GM18499 (cell line): ENCODE data around the gene SEC14L1.

Experiments
- ATAC-seq: cut with Tn5 transposase; IDR thresholded peaks from one replicate; pipeline ENCODE4 v1.9.1; 2021; ENCODE audit warnings: moderate number of reproducible peaks; ENCODE audit not compliant: insufficient read depth, unreplicated experiment

Gene SEC14L1

DNA sequence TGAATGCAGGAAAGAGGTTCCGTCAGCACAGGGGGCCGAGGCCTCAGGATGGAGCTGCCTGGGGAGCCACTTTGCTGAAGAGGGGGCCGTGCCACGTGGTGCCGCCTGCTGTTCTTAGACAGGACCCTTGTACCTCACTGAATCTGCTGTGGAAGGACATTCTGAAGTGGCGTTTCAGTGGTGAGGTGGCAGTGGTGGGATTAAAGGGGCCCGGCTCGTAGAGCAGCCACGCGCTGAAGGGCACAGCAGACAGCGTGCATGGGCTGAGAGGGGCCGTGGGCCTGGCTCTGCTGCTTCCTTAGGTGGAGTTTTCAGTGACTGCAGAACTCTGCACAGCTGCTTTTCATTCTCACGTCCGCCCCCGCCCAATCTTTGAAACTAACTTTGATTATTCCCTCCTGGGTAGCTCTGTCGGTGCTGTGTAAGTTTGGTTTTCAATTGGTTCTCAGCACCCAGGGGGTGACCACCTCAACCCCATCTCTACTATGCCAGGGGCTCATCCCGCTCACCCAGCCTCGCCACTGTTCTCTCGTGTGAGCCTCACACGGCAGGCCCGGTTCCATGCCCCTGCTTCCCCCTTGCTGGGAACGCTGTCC lies 70.3 kb downstream of the SEC14L1 start:
- ATAC-seq = no peak

GRCh38 chr17:77211681-77212080 lies 70.9 kb downstream of the SEC14L1 start:
- no peak for ATAC-seq

GRCh38 chr17:77212081-77212832 lies 71.5 kb downstream of the SEC14L1 start:
- ATAC-seq = peak; percentile 80

- no peak for ATAC-seq
These were observed 72.3 kb downstream of the SEC14L1 start for GRCh38 chr17:77212833-77213777.

- ATAC-seq = no peak
These were observed 73.0 kb downstream of the SEC14L1 start for GRCh38 chr17:77213778-77214132.

DNA sequence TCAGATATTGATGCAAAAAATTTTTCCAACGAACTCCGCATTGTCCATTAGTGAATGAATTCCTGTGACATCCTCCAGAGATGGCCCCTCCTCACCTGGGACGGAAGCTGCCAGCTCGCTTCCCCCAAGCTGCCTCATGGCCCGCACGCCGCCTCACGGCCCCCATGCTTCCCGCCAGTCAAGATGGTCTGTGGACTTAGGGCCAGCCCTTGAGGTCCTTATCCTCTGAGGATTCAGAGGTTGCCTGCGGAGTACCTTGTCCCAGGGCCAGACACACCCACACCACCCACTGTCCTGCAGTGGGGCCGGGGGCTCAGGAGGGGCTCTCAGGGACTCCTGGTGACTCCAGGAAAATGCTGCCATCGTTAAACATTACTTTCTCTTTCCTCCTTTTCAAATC lies 73.6 kb downstream of the SEC14L1 start:
- no peak for ATAC-seq

DNA sequence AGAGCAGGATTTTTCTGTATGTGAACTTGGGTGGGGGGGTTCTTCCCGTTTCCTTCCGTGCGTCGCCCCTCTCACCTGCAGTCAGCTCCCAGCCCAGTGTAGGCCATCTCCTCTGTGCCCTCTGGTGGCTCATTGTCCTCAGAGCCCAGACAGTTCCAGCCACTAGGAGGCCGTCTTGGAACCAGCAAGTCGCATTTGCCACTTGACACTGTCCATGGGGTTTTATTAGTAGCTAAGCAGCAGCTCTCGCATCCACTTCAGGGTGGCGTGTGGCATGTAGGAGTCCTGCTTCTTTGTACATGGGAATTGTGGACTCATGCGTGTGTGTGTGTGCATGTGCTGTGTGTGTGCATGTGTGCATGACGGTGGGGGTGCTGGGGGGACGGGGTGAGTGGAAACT lies 74.0 kb downstream of the SEC14L1 start:
- no peak for ATAC-seq

DNA sequence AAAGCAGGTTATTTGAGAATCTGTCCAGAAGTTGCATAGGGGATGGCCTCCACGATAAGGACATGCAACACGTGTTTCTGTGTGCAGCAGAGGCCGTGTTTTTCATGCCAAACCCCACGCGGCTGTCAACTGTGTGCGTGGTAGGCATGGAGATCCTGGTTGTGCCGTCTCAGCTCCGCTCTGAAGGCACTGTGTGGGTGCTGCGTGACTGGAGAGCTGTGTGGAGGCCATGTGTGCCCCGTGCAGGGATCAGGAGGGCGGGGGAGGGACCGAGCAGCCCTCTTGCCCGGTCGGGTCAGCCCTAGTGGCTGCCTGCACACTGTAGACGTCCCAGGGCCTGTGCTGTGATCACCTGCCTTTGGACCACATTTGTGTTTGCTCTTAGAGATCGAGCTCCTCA lies 74.5 kb downstream of the SEC14L1 start:
- no peak for ATAC-seq

DNA sequence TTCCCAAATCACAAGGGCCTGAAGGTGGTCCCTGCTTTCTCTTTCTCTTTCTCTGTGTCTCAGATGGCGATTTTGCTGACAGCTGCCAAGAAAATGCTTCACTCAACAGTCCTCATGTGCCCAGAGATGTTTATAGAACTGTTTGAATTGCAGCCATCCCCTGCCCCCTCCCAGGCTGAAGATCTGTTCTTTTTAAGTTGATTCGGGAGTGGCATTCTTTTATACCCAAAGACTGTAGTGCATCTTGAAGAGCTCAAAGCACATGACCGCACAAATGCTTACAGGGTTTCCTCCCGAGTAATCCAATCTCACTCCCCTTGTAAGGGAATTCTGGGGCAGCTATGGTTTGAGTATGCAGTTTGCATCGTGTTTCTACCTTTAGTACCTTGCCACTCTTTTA lies 75.7 kb downstream of the SEC14L1 start:
- no peak for ATAC-seq

DNA sequence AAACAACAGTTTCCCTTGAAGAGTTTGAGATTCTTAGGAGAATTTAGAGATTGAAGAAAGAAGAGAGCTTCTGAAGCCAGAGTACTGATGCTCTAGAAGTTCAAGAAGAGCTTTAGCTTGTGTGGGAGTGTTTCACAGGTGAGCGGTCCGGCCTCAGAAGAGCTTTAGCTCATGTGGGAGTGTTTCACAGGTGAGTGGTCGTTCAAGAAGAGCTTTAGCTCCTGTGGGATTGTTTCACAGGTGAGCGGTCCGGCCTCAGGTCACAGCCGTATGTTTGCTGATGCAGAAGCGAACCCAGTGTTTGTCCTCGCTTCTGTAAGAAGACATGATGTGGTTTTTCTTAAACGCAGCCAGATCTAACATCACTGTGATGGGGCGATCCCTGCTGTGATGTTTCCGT lies 76.4 kb downstream of the SEC14L1 start:
- ATAC-seq = no peak

DNA sequence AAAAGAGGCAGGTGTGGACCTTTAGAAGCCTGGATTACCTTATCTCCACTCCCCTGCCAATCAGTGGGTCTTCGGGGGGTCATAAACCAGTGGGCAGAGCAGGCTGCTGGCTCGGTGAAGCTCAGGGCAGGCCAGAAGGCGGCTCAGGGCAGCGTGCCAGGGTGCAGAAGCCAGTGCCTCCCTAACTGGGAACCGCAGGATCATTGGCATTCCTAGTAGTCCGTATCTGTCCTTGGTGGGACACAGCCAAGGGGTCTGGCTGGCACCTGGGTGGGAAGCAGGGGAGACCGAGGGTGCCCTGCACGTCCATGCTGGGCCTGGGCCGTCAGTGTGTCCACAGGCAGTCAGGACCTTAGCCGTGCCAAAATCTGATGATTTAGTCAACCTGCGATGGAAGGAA lies 76.8 kb downstream of the SEC14L1 start:
- ATAC-seq = no peak

GRCh38 chr17:77218902-77219301 lies 78.1 kb downstream of the SEC14L1 start:
- no peak for ATAC-seq

DNA sequence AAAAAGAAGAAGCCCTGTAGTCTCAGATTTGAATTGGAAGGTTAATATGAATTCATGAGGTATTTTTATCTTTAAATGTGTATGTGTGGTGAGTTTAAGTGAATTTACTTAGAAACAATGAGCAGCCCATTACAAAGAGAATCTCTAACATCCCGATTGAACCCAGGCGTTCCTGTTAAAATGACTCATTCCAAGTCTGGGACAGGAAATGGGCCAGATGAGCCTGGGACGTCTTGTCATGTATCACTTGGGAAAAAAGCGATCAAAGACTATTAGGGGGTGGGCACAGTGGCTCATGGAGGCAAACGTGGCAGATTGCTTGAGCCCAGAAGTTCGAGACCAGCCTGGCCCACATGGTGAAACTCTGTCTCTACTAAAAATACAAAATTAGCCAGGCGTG lies 81.6 kb downstream of the SEC14L1 start:
- ATAC-seq = no peak

DNA sequence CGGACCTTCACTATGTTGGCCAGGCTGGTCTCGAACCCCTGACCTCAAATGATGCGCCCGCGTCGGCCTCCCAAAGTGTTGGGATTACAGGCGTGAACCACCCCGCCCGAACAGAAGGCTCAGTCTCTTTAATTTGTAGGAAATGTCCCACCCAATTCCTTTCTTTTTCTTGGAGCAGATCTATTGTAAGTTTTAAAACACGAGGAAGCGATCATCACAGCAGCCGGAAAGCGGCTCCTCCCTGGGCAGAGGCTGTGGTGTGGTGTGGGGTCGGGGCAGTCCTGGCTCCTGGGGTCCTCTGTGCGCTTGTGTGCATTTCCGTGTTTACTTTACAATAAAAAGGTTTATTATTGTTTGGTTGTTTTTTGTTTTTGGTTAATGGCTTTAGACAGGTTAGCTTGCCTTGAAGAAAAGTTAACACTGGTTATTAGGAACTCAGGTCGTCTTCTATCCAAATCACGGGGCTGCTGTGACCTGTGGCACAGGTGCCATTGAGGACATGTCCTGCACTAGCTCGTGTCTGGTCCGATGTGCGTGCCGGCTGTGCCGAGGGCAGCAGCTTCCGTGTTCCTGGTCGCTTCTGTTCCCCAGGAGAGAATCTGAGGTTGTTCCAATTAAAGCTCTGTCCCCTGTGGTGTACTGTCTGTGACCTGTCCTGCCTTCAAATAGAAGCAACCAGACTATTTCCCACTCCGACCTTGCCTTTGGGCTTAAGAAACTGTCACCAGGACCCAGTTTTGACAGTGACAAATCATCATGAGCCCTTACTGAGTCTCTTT lies 83.1 kb downstream of the SEC14L1 start:
- ATAC-seq = no peak

GRCh38 chr17:77225265-77225664 lies 84.5 kb downstream of the SEC14L1 start:
- ATAC-seq = no peak

GRCh38 chr17:77227461-77228240 lies 86.9 kb downstream of the SEC14L1 start:
- ATAC-seq = no peak

GRCh38 chr17:77228241-77228752 lies 87.5 kb downstream of the SEC14L1 start:
- ATAC-seq = no peak

DNA sequence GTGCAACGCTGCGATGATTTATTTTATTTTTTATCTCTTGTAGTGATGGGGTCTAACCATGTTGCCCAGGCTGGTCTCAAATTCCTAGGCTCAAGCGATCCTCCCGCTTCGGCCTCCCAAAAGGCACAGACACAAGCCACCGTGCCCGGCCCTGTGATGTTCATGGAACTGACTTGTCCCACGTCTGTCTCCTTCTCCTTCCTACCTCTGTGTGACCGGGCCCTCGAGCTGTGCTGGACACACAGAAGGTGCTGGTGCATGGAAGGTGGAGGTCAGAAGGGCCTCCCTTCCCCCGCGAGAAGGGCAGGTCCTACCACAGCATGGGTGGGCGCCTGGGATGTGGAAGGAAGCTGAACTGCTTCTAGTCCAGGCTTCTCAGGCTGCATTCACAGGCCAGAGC lies 88.0 kb downstream of the SEC14L1 start:
- ATAC-seq = no peak

- no peak for ATAC-seq
These were observed 89.1 kb downstream of the SEC14L1 start for GRCh38 chr17:77229786-77230435.
